Esophagus (tissue), 2 donors: Measurements from ENCODE around the gene INVS. TPM values are rescaled to one million over a fixed set of nuclear protein-coding genes. Genes with fewer than 3 reads are reported as not detected.

Source experiments
- H3K27ac ChIP-seq, 2 donors: one replicate each; pipeline ENCODE4 v1.5.1; 2013; ENCODE audit warnings: low read depth in 2 of 2, mild to moderate bottlenecking in 2 of 2, inconsistent platforms in 1 of 2, low read length in 1 of 2, moderate library complexity in 1 of 2
- H3K27me3 ChIP-seq, 2 donors: one replicate each; pipeline ENCODE4 v1.6.1; 2013; ENCODE audit warnings: low read length in 2 of 2, control low read depth in 1 of 2, mild to moderate bottlenecking in 1 of 2; ENCODE audit not compliant: insufficient read depth in 2 of 2, control insufficient read depth in 1 of 2
- H3K36me3 ChIP-seq, 2 donors: one replicate each; pipeline ENCODE4 v1.6.1; 2013; ENCODE audit warnings: low read length in 1 of 2; ENCODE audit not compliant: control insufficient read depth in 2 of 2, insufficient read depth in 2 of 2
- H3K4me1 ChIP-seq, 2 donors: one replicate each; pipeline ENCODE4 v1.6.1; 2013; ENCODE audit warnings: low read length in 1 of 2; ENCODE audit not compliant: control insufficient read depth in 2 of 2, insufficient read depth in 2 of 2
- H3K4me3 ChIP-seq, 2 donors: one replicate each; pipeline ENCODE4 v1.5.1; 2013; ENCODE audit warnings: low read length in 2 of 2, mild to moderate bottlenecking in 2 of 2, low read depth in 1 of 2, moderate library complexity in 1 of 2
- H3K9me3 ChIP-seq, 2 donors: one replicate each; pipeline ENCODE4 v1.6.1; 2013; ENCODE audit warnings: mild to moderate bottlenecking in 2 of 2, low read depth in 1 of 2, low read length in 1 of 2, moderate library complexity in 1 of 2; ENCODE audit not compliant: control insufficient read depth in 2 of 2, insufficient read depth in 1 of 2
- WGBS, 2 donors: extraction: QIAGEN DNeasy Blood & Tissue Kit; methylation state at CpG; one replicate each; pipeline ENCODE4 v1.1.7; 2013; 5-methylcytosine and 5-hydroxymethylcytosine counted together
- polyA plus RNA-seq, 2 donors: library from polyadenylated mRNA; stranded (reverse); fragments of 200-250 nt; gene quantifications; one replicate each; pipeline ENCODE4 v1.2.3, GENCODE V29; 2013
- donor health status: healthy with polysubstance abuse.
- donor health status: Bipolar disorder and iron deficiency.

INVS gene
- polyA plus RNA-seq, 2 donors = 3.2 to 3.3 TPM

- Histone ChIP-seq H3K36me3 (no peaks in the 10 kb centered on the region), H3K4me1 (no peaks in the 10 kb centered on the region), H3K9me3 (no peaks in the 10 kb centered on the region), H3K27ac (no peak overlapping the region), H3K4me3 (no peak overlapping the region), H3K27me3 (no peaks in the 10 kb centered on the region)
- 58 to 60% methylated on average over 5 of the region's 5 CpGs for WGBS, 2 donors
Measured at GRCh38 chr9:100167915-100168654, 69.0 kb downstream of the INVS start.

- no peaks in the 10 kb centered on the region for H3K9me3 ChIP-seq
- no peak overlapping the region for H3K4me3 ChIP-seq
- H3K36me3 ChIP-seq = no peaks in the 10 kb centered on the region
- no peaks in the 10 kb centered on the region for H3K27me3 ChIP-seq
- no peaks in the 10 kb centered on the region for H3K4me1 ChIP-seq
- H3K27ac ChIP-seq = no peak overlapping the region
Measured at GRCh38 chr9:100170085-100170484, 71.0 kb downstream of the INVS start.

- Histone ChIP-seq H3K27ac (no peak overlapping the region), H3K4me3 (no peak overlapping the region), H3K36me3 (no peaks in the 10 kb centered on the region), H3K27me3 (no peaks in the 10 kb centered on the region), H3K9me3 (no peaks in the 10 kb centered on the region), H3K4me1 (no peaks in the 10 kb centered on the region)
Measured at GRCh38 chr9:100170556-100170955, 71.5 kb downstream of the INVS start.

GRCh38 chr9:100186356-100186755 is 87.3 kb downstream of the INVS start:
- Histone ChIP-seq H3K4me3 (no peak overlapping the region), H3K4me1 (no peaks in the 10 kb centered on the region), H3K27ac (no peak overlapping the region), H3K9me3 (no peaks in the 10 kb centered on the region), H3K27me3 (no peaks in the 10 kb centered on the region), H3K36me3 (no peaks in the 10 kb centered on the region)
- WGBS, 2 donors = 84 to 86% methylated on average over 1 of the region's 1 CpG

- Histone ChIP-seq H3K9me3 (no peaks in the 10 kb centered on the region), H3K4me1 (no peaks in the 10 kb centered on the region), H3K36me3 (no peaks in the 10 kb centered on the region), H3K27me3 (no peaks in the 10 kb centered on the region), H3K27ac (no peak overlapping the region), H3K4me3 (no peak overlapping the region)
- 94 to 100% methylated on average over 2 of the region's 2 CpGs for WGBS, 2 donors
Measured at GRCh38 chr9:100190339-100190738, 91.3 kb downstream of the INVS start.

GRCh38 chr9:100191264-100191663 is 92.2 kb downstream of the INVS start:
- Histone ChIP-seq H3K4me1 (no peaks in the 10 kb centered on the region), H3K4me3 (no peak overlapping the region), H3K36me3 (no peaks in the 10 kb centered on the region), H3K9me3 (no peaks in the 10 kb centered on the region), H3K27me3 (no peaks in the 10 kb centered on the region), H3K27ac (no peak overlapping the region)

- H3K4me3 ChIP-seq = no peak overlapping the region
- H3K4me1 ChIP-seq = no peaks in the 10 kb centered on the region
- 97% methylated on average over 3 of the region's 3 CpGs for WGBS, 2 donors
- H3K9me3 ChIP-seq = no peaks in the 10 kb centered on the region
- no peaks in the 10 kb centered on the region for H3K27me3 ChIP-seq
- H3K27ac ChIP-seq = no peak overlapping the region
- H3K36me3 ChIP-seq = no peaks in the 10 kb centered on the region
Measured at GRCh38 chr9:100193078-100193477, 94.0 kb downstream of the INVS start.

- Histone ChIP-seq H3K4me1 (no peaks in the 10 kb centered on the region), H3K27ac (no peak overlapping the region), H3K9me3 (no peaks in the 10 kb centered on the region), H3K27me3 (no peaks in the 10 kb centered on the region), H3K36me3 (no peaks in the 10 kb centered on the region), H3K4me3 (no peak overlapping the region)
- WGBS, 2 donors = 58 to 91% methylated on average over 3 of the region's 3 CpGs
Measured at GRCh38 chr9:100196215-100196614, 97.2 kb downstream of the INVS start.

- H3K4me3 ChIP-seq = no peak overlapping the region
- no peaks in the 10 kb centered on the region for H3K36me3 ChIP-seq
- no peaks in the 10 kb centered on the region for H3K27me3 ChIP-seq
- 62 to 69% methylated on average over 1 of the region's 1 CpG for WGBS, 2 donors
- no peaks in the 10 kb centered on the region for H3K4me1 ChIP-seq
- no peaks in the 10 kb centered on the region for H3K9me3 ChIP-seq
- H3K27ac ChIP-seq = no peak overlapping the region
Measured at GRCh38 chr9:100196828-100197227, 97.8 kb downstream of the INVS start.

- Histone ChIP-seq H3K27ac (no peak overlapping the region), H3K9me3 (no peaks in the 10 kb centered on the region), H3K4me3 (no peak overlapping the region), H3K27me3 (no peaks in the 10 kb centered on the region), H3K4me1 (no peaks in the 10 kb centered on the region), H3K36me3 (no peaks in the 10 kb centered on the region)
Measured at GRCh38 chr9:100197553-100197952, 98.5 kb downstream of the INVS start.
